NCI-H748 (cell line): Measurements from ENCODE around the gene FIZ1.

Experiments
- DNase-seq: peaks from one replicate; lab custom pipeline; 2025; ENCODE audit not compliant: unreplicated experiment; lab: John Stamatoyannopoulos, UW

FIZ1 gene

DNA sequence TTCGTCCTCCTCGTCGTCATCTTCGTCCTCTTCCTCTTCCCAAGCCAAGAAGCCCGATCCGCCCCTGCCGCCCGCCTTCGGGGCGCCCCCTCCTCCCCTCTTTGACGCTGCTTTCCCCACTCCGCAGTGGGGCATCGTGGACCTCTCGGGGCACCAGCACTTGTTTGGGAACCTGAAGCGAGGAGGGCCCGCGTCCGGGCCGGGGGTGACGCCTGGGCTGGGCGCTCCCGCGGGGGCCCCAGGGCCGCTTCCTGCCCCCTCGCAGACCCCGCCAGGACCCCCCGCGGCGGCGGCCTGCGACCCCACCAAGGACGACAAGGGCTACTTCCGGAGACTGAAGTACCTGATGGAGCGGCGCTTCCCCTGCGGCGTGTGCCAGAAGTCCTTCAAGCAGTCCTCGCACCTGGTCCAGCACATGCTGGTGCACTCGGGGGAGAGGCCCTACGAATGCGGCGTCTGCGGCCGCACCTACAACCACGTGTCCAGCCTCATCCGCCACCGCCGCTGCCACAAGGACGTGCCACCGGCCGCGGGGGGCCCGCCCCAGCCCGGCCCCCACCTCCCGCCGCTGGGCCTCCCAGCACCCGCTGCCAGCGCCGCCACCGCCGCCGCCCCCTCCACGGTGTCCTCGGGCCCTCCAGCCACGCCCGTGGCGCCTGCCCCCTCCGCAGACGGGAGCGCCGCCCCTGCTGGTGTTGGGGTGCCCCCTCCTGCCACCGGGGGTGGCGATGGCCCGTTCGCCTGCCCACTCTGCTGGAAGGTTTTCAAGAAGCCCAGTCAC lies 14.8 kb upstream of the FIZ1 start:
- DNase-seq = no peak

DNA sequence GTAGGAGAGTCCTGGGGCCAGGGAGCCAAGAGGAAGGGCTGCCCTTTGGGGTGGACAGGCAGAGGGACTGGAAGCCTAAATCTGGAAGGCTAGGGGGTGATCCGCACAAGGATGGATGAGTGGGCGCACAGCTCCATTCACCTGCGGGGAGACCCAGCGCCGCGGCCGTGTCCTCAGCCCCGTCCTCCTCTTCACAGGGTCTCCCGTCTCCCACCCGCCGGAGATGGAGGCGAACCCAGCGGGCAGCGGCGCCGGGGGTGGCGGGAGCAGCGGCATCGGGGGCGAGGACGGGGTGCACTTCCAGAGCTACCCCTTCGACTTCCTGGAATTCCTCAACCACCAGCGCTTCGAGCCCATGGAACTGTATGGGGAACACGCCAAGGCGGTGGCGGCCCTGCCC lies 14.1 kb upstream of the FIZ1 start:
- no peak for DNase-seq

DNA sequence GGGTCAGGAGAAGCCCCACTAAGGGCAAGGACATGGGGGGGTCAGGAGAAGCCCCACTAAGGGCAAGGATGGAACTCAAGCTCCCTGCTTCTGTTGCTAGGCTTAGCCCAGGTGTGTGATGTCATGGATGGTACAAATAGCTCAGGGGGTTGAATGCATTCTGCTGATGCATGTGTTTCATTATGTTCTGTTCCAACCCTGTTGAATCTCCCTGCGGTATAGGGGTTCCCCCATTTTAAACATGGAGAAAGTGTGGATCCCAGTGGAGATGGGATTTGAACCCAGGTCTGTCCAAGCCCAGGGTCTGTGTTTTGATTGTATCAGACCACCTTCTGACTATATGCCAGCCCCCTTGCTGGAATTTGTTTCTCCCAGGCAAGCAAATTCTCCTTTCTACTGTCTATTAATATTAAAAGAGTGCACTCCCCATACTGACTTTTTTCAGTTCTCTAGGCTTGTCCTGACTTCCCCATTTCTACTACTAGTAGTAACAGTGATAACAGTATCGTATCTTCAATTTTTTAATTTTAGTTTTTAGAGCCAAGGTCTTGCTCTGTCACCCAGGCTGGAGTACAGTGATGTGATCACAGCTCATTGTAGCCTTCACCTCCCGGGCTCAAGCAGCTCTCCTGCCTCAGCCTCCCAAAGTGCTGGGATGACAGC lies 12.8 kb upstream of the FIZ1 start:
- no peak for DNase-seq

DNA sequence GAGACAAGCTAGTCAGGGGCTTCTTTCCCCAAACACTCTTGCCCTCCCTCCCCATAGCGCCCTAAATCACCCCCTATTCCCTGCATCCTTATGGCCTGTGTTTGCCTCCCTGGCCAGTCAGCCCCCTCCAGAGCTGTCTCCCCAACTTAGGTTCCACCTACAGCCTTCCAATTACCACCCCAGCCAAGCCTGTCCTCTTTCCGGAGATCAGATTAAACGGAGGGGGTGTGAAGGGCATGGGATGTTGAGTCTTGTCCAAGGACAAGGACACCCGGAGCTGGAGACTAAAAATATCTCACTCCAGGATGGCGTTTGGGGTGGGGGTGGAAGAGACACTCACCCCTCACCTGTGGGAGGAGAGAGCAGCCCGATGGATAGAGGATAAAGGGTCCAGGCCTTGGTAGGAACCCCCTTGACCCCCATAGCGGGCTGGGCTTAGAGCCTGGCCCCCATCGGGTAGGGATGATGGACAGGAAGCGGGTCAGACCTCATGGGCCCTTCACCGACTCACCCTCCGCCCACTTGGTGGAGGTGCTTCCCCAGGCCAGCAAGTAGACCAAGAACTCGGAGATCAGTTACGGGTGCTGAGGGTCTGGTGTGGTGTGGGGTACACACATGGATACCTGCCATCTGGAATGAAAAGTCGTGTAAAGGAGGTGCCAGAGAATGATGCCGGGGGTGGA lies 12.1 kb upstream of the FIZ1 start:
- DNase-seq = no peak

DNA sequence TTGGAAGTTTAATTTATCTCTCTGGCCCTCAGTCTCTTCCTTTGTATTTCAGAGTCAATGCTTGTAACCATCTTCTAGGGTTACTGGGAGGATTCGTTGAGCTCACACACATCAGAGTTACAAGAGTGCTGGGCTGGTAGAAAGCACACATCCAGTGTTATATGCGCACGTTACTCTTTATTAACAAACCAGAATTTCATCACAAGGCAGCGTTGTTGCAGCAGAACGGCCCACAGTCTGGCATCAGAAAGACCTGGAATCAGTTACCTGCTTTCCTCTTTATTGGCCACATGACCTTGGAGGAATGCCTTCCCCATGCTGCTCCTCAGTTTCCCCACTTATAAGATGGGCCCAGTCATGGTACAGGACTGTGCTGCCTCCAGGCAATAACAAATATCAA lies 10.0 kb upstream of the FIZ1 start:
- DNase-seq = no peak

DNA sequence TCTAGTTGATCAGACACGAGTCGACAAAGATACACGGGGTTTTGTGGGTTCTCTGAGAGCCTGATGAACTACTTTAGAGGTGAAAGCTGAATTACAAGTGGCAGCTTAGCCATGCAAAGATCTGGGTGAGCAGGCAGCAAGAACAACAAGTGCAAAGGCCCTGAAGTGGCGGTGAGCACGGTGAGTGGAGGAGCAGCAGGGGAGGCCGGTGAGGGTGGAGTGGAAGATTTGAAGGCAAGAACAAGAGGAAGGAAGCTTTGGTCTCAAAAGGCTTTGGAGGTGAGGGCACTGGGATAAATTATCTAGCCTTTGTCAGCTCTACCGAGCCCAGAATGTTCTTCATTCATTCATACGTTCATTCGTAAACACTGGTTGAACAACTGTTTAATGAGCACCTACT lies 7.5 kb upstream of the FIZ1 start:
- DNase-seq = no peak

GRCh38 chr19:55606471-55606787 lies 7.1 kb upstream of the FIZ1 start:
- DNase-seq = no peak

DNA sequence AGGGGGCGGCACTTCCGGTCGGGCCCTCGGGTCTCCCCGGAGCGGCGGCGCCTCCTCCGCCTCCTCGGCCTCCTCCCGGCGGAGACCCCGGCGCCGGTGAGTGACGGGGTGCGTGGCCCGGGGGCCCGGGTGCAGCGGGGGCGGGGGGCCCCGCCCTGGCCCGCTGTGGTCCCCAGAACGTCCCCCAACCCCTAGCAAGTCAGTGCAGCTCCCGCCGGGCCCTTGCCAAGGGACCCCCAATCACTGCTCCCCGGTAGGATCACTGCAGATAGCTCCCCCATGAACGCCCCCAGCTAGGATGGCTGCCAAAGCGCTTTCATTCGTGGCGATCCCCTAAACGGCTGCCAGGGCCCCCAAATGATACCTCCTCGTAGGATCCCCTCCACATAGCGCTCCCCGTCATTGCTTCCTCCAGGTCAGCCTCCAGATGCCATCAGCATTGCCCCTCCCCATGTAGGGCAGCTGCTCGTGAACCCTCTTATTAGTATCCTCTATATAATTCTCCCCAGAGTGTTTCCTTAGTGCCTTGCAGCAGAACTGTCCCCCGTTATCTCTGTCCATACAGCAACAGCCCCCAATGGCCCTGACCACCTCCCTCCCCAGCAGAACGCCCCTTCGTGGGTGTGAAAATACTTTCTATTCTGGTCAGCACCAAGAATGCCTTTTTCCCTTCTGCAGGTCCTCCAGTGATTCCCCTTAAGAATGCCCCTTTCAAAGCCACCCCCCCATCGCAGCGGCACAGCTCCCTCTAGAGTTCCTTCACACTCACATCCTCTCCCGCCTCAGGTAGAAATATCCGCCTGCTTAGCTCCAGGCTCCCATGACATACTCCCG lies 6.5 kb upstream of the FIZ1 start, which contains the start of gene ZNF865:
ZNF865 (plus strand) TSS at position 11 of the 834 bp plus-strand sequence. CDS start 7,972 bp downstream, outside the sequence.
- DNase-seq = peak; percentile 87

DNA sequence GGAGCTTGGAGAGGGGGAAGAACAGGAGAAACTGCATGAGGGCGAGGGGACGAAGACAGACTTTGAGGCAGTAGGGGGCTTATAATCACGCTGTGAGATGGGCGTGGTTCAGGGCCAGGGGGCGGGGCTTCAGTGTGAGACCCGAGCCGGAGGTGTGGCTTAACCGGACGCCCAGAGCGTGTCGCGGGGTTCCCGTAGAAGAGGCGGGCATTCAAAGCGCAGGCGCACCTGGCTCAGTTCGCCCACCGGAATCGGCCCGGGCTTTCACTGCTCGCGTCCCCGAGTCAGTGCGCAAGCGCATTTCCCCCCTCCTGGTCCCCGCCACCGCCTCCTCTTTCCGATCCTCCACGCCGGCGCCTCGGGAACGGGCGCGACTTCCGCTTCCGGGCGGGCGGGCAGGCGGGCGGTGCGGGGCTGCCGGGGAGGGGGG lies 5.9 kb upstream of the FIZ1 start:
- peak; percentile 99 for DNase-seq

- DNase-seq = no peak
Measured at GRCh38 chr19:55603581-55604292, 4.4 kb upstream of the FIZ1 start.

DNA sequence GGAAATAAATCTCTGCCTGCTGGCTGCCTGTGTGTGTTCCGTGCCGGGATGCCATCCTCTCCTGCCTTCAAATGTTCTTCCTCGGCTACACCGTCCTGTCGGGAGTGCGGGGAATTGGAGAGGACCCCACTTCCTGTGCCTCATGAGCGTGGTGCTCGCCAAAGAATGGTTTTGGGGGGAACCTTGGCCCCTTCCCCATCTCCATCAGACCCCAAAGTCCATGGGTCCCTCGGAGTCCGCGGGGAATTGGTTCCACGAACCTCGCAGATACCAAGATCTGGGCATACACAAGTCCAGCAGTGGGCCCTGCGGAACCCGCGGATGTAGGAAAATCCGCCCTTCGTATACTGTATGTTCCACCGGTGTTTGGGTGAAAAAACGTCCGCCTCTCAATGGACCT lies 3.8 kb upstream of the FIZ1 start:
- no peak for DNase-seq

DNA sequence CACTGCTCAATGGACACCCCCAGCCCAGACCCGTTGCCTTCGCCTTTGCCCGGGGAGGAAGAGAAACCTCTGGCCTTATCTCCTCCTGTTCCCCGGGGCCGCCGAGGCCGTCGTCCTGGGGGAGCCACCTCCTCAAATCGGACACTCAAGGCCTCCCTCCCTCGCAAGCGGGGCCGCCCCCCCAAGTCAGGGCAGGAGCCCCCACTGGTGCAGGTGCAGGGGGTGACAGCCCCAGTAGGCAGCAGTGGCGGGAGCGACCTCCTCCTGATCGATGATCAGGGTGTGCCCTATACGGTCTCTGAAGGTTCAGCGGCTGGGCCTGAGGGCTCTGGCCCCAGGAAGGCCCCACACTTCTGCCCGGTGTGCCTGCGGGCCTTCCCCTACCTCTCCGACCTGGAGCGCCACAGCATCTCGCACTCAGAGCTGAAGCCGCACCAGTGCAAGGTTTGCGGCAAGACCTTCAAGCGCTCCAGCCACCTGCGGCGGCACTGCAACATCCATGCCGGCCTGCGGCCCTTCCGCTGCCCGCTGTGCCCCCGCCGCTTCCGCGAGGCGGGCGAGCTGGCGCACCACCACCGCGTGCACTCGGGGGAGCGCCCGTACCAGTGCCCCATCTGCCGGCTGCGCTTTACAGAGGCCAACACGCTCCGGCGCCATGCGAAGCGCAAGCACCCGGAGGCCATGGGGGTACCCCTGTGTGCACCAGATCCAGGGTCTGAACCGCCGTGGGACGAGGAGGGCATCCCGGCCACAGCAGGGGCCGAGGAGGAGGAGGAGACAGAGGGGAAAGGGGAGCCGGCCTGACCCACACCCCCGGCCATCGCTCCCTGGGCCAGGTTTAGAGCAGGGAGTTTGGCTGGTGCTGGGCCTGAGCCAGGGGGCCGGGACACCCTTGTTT lies 3.0 kb upstream of the FIZ1 start:
- DNase-seq = no peak

- DNase-seq = no peak
Measured at GRCh38 chr19:55601084-55601483, 1.8 kb upstream of the FIZ1 start.

- DNase-seq = no peak
Measured at GRCh38 chr19:55600662-55601028, 1.3 kb upstream of the FIZ1 start.

GRCh38 chr19:55599842-55600661 lies 735 bp upstream of the FIZ1 start, which contains the start of gene ZNF524:
Gene ZNF524, plus strand, starts transcription at chr19:55600288. Its CDS starts 1,825 bp downstream, at chr19:55602113.
- DNase-seq = peak; percentile 99

DNA sequence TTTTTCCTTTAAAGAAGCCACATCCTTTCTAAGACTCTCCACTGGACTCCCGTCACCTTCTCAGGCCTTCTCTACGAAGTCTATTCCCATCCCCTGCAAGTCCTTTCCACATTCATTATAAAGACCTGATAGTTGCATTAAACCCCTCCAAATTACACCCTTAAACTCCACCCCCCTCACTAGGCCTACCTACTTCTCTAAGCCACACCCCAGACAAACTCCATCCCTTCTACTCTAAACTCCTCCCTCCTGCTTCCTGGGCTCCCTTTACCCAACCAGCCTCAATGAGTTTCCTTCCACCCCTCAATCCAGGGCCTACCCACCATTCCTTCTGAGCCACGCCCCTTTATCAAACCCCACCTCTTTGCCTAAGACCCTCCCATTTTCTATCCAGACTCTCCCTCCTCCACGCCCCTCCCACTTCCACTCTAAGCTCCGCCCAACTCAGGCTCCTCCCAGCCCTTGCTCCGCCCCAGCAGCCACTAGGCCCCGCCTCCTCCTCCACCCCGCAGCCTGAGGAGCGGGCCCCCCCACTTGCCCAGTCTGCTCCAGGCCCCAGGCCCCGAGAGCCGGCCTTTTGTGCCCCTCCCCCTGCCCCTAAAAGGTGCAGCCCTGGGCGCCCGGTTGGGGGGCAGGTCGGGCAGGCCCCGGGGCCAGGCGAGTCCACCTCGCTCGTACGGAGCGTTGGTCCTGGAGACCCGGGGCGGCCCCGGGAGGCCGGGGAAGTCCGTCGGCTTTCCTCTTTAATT lies 424 bp downstream of the FIZ1 start:
- peak; percentile 97 for DNase-seq

DNA sequence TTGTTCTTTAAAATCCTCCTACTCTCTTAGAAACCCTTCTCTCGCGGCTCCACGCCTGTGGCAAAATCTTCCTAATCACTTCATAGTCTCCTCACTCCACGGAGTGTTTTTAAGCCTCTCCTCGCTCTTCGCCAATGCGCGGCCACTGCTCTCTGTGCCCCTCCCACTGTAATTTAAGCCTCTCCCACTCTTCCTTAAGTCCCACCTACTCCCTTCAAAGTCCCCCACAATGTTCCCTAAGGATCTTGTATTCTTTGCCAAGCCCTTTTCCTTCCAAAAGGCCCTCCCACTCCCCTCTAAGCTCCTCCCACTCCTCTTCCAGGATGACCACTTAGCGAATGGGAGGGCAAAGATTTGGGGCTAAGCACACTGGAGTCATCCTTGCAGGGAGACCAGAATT lies 1.3 kb downstream of the FIZ1 start:
- no peak for DNase-seq

GRCh38 chr19:55597501-55597921 lies 1.8 kb downstream of the FIZ1 start:
- DNase-seq = no peak
